ENCODE measurements around the gene NRP2.

Gene NRP2

GRCh38 chr2:205730191-205730590, 47.9 kb downstream of the NRP2 start:
- no peak for DNase-seq (ENCODE audit: low read depth in 2 of 2)

- no peak for DNase-seq (ENCODE audit: low read depth in 2 of 2)
Observed at GRCh38 chr2:205730701-205731582, 48.6 kb downstream of the NRP2 start.

- DNase-seq (ENCODE audit: low read depth in 2 of 2) = no peak
Observed at GRCh38 chr2:205731583-205731981, 49.3 kb downstream of the NRP2 start.

GRCh38 chr2:205732314-205732713, 50.0 kb downstream of the NRP2 start:
- no peak for DNase-seq (ENCODE audit: low read depth in 2 of 2)

DNA sequence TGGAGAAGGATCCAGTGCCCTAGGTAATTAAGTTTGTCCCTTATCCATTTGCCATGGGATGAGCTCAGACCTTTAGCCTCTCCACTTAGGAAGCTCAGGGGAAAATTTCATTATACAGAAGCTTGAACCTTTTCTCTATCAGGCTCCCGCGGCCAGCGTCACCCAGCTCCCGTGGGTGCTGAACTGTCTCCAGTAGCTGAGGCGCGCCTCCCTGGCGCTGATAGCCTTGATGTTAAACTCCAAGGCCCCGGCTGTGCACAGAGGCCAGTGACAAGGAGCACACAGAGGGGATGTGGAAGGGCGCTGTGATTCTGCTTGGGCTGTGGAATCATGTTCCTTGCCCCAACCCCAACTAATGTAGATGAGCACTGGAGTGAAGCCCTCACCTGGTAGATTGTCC, 50.8 kb downstream of the NRP2 start:
- DNase-seq (ENCODE audit: low read depth in 2 of 2) = no peak

GRCh38 chr2:205733648-205734047, 51.3 kb downstream of the NRP2 start:
- no peak for DNase-seq (ENCODE audit: low read depth in 2 of 2)

- no peak for DNase-seq (ENCODE audit: low read depth in 2 of 2)
Observed at GRCh38 chr2:205734436-205735037, 52.2 kb downstream of the NRP2 start.

GRCh38 chr2:205738117-205738968, 56.0 kb downstream of the NRP2 start:
- DNase-seq (ENCODE audit: low read depth in 2 of 2) = no peak

DNA sequence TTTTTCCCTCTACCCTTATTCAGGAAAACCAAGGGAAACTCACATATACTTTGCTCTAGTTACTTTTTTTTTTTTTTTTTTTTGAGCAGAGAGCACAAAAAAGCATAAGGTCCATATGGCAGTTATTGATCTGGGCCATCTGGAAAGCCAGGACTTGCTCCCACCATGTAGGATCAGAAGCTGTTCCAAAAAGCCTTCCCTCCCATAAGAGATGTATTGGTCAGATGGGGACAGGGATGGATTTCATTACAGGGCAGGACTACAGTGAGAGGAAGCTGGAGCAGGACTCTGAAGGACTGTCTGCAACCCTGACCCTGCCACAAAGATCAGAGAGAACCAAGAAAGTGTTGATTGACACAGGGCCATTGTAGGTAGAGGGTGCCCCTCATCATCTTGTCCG, 57.3 kb downstream of the NRP2 start:
- DNase-seq (ENCODE audit: low read depth in 2 of 2) = no peak

- DNase-seq (ENCODE audit: low read depth in 2 of 2) = no peak
Observed at GRCh38 chr2:205740381-205740780, 58.1 kb downstream of the NRP2 start.

DNA sequence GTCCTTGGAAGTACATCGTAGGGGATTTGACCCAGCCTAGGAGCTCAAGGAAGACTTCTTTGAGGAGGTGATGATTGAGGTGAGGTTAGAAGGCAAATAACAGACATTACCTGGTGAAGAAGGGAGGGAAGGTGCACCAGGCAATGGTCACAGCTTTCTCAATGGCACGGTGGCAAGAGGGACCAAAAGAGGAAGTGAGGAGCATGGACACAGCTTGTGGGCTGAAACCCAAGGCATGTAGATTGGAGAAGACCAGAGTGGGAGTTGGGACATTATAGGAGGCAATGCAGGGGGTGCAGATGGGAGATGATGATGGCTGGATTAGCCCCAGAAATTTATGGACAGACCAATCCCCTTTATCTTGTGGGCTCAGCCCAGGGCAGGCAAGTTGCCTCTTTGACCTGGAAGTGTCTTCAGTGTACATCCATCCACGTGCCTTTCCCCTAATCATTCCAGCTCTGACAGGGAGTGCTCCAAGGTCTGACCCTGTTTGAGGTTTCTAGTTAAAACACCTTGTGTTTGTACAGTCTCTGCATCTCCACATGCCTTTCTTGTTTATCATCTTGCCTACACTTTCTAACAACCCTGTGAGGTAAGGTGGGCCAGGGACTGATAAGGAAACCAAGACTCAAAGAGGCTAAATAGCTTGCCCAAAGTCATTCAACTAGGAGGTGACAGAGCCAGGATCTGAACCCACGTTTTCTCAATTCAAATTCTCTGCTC, 59.1 kb downstream of the NRP2 start:
- DNase-seq (ENCODE audit: low read depth in 2 of 2) = no peak

GRCh38 chr2:205743137-205743536, 60.8 kb downstream of the NRP2 start:
- DNase-seq (ENCODE audit: low read depth in 2 of 2) = no peak

GRCh38 chr2:205744074-205744591, 61.8 kb downstream of the NRP2 start:
- DNase-seq (ENCODE audit: low read depth in 2 of 2) = no peak

- DNase-seq (ENCODE audit: low read depth in 2 of 2) = no peak
Observed at GRCh38 chr2:205745661-205746419, 63.5 kb downstream of the NRP2 start.

DNA sequence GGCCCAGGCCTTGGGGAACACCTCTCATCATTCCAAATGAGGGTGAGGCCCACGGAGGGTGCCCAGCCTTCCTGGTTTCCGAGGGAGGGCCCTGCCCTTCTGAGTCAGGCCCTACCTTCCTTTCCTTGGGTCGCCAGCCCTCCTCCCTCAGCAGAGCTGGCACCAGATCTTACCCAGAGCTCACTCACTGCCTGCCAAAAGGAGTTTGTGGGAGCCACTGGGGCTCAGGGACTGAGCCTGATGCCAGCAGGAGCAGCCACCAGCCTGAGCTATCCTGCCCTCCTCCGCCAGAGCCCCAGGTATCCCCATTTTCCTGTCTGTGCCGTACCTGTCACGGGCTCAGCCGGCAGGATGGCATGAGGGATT, 64.1 kb downstream of the NRP2 start:
- no peak for DNase-seq (ENCODE audit: low read depth in 2 of 2)

DNA sequence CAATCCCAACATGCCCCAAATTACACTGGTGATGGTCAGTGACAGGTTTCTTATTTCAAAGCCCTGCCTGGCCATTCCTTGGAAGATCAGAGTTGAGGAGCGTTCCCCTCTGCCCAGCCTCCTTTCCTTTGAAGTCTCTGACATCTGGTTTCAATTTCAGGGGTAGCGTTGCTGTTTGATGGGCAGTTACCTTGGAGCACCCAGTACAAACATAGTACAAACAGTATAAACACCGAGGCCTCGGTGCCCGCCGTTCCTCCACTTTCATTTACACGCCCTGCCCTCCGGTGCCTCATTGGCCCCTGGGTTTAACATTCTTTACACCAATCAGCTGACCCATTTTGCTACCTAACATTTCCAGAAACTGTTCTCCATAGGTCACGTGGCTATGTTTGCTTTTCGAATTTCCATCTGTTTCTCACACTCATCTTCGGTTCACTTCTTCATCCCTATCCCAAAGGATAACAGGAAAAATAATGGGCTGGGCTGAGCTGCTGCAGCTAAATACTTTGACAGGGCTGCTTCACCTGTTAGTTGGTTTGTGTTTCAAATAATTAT, 65.6 kb downstream of the NRP2 start:
- no peak for DNase-seq (ENCODE audit: low read depth in 2 of 2)

GRCh38 chr2:205748639-205749038, 66.3 kb downstream of the NRP2 start:
- no peak for DNase-seq (ENCODE audit: low read depth in 2 of 2)

DNA sequence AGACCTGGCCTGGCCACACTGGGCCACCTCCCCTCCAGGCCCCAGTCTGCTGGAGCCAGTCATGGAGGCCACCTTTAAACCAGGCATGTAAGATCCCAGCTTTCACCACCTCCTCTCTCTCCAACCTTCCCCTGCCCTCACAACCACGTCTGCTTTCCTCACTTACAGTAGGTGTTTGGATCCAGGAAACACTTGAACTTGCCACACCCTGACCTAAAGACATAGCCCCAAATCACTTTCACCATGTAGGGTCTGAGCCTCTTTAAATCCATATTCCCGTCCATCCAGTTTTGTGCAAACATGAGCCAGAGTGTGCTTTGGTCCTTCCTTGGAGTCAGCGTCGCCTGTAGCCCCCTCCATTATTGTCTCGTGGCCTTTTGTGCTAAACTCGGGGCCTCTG, 66.8 kb downstream of the NRP2 start:
- DNase-seq (ENCODE audit: low read depth in 2 of 2) = no peak

GRCh38 chr2:205750797-205751196, 68.5 kb downstream of the NRP2 start:
- DNase-seq (ENCODE audit: low read depth in 2 of 2) = no peak

GRCh38 chr2:205751569-205752031, 69.3 kb downstream of the NRP2 start:
- no peak for DNase-seq (ENCODE audit: low read depth in 2 of 2)
